Fibroblast of mammary gland (primary cell): Measurements from ENCODE around the gene ANO1.

Source experiments
- DNase-seq: peaks from one replicate; pipeline ENCODE4 v3.0.0-alpha.2; 2010; ENCODE audit warnings: low read depth
- H3K4me3 ChIP-seq: 2 replicates; pipeline ENCODE4 v1.5.1; 2011; ENCODE audit warnings: low read depth, mild to moderate bottlenecking, low read length, moderate library complexity; ENCODE audit not compliant: control insufficient read depth
- TF ChIP-seq, protein P1 (sequence below): conservative IDR thresholded peaks from 2 replicates; pipeline ENCODE4 v1.5.1; 2011; ENCODE audit warnings: low read depth, low read length, inconsistent platforms; ENCODE audit not compliant: control insufficient read depth, insufficient read depth

Gene ANO1

GRCh38 chr11:70118642-70119041 is 40.5 kb downstream of the ANO1 start:
- TF ChIP-seq, protein P1, sequence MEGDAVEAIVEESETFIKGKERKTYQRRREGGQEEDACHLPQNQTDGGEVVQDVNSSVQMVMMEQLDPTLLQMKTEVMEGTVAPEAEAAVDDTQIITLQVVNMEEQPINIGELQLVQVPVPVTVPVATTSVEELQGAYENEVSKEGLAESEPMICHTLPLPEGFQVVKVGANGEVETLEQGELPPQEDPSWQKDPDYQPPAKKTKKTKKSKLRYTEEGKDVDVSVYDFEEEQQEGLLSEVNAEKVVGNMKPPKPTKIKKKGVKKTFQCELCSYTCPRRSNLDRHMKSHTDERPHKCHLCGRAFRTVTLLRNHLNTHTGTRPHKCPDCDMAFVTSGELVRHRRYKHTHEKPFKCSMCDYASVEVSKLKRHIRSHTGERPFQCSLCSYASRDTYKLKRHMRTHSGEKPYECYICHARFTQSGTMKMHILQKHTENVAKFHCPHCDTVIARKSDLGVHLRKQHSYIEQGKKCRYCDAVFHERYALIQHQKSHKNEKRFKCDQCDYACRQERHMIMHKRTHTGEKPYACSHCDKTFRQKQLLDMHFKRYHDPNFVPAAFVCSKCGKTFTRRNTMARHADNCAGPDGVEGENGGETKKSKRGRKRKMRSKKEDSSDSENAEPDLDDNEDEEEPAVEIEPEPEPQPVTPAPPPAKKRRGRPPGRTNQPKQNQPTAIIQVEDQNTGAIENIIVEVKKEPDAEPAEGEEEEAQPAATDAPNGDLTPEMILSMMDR, result no peak
- no peak overlapping the region for H3K4me3 ChIP-seq
- no peak for DNase-seq

DNA sequence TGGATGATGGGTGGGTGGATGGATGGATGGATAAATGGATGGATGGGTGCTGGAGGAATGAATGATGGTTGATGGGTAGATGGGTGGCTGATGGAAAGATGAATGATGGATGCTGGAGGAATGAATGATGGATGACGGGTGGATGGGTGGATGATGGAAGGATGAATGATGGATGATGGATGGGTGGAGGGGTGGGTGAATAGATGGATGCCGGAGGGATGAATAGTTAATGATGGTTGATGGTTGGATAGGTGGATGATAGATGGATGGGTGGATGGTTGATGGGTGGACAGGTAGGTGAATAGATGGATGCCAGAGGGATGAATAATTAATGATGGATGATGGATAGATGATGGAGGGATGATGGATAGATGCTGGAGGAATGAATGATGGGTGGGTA is 41.4 kb downstream of the ANO1 start:
- no peak for DNase-seq
- no peak overlapping the region for H3K4me3 ChIP-seq
- TF ChIP-seq, protein P1, result no peak

DNA sequence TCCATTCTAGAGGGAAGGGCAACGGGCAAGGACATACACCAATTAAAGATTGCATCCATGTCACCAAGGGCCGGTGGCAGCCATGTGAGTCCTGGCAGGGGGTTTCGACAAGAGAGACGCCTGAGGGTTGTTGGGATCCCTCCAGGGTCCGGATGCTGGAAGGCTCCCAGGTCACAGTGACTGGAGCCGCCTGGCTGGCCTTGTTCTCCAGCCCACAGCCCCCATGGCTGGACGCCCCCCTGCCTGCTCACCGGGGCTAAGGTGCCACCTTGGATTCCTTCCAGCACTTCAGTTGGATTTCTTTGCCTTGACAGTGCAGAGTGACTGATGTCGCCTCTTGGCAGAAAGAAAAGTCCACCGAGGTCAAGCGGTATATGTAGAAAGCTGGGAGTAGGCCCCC is 42.6 kb downstream of the ANO1 start:
- H3K4me3 ChIP-seq, result no peak overlapping the region
- TF ChIP-seq, protein P1, result no peak
- DNase-seq, result no peak

- no peak for DNase-seq
- TF ChIP-seq, protein P1, result no peak
- no peak overlapping the region for H3K4me3 ChIP-seq
These were observed 44.5 kb downstream of the ANO1 start for GRCh38 chr11:70122490-70123198.

DNA sequence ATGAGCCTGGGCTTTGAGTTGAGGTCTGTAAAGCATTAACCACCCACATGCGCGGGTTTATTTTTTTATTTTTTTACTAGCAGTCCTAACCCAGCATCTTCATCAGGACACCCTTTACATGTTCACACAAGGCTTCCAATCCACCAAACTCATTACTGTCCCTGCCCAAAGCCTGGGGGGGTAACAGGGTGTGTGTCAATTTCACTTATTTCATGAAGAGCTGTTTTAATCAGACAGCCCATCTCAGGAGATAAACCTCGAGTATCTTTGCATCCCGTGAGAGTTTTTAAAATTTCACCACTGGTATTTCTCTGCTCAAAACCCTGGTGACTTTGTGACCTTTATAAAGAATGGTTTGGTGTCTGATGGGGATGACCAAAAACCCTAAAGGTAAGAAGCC is 45.6 kb downstream of the ANO1 start:
- TF ChIP-seq, protein P1, result no peak

DNA sequence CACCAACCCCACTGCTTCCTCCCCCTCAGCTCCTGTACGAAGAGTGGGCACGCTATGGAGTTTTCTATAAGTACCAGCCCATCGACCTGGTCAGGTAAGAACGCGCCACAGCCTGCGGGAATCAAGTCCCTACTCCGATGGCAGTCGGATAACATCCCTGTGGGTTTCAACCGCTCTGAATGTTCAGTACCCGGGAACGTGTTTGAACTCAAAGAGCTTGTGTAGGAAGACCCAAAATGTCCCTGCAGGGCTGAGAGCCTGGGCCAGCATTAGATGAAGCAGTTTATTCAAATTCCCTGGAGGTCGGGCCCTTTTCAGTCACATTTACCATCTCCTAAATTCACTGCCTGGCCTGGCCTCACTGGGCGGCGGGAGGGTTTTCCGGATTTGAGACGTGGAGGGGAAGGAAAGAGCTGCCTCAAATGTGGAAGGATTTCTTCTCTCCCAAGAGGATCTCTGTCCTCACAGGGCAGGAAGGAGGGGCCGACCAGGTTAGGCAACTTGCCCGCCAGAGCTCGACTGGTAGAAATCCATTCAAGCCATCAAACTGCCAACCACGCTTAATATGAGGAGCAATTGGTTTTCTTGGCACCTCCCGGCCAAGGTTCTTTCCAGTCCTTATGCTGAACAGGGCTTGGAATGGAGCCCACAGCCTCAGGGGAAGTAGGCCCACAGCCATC is 46.3 kb downstream of the ANO1 start:
- DNase-seq, result no peak
- TF ChIP-seq, protein P1, result no peak
- H3K4me3 ChIP-seq, result no peak overlapping the region

More for the DNA sequence above, 45.6 kb downstream of the ANO1 start:
- no peak for DNase-seq
- H3K4me3 ChIP-seq, result no peak overlapping the region
